ENCODE data around the gene PSMB7. TPM values are rescaled to one million over a fixed set of nuclear protein-coding genes. Genes with fewer than 3 reads are reported as not detected.

PSMB7 gene
- total RNA-seq, 2 donors from 2014 or later: 70.7 to 77.5 TPM

- H3K36me3 Mint-ChIP-seq (ENCODE audit: low read depth): no peaks in the 10 kb centered on the region
- H3K27ac Mint-ChIP-seq: peak overlapping the region; percentile 62
- no peaks in the 10 kb centered on the region for H3K9me3 ChIP-seq (ENCODE audit: control insufficient read depth, low read length, poor library complexity, severe bottlenecking)
- no peak overlapping the region for H3K4me3 Mint-ChIP-seq
- ATAC-seq: no peak
- H3K4me1 Mint-ChIP-seq: peaks cover 45% of the 10 kb centered on the region
- DNase-seq: no peak
- H3K27me3 Mint-ChIP-seq: no peaks in the 10 kb centered on the region
Measured at GRCh38 chr9:124359855-124360678, 55.2 kb downstream of the PSMB7 start.

DNA sequence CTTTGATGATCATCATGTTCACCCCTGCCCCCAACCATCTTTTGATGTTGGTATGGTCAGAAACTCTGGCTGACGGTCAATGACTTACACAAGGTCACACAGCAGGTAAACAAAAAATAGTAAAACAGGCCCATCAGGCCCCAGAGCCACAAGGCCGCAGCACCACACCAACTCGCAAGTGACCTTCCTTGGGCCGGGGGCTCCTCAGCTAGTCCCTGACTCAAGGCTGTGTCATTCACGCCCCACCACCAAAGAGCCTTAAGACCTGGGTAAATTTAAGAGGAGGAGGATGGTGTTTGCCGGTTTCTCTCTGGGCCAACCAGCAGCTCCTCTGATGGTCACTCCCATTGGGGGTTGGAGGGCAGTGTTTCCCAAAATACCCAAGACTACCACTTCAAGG lies 55.8 kb downstream of the PSMB7 start:
- Mint-ChIP-seq H3K4me1 (peaks cover 40% of the 10 kb centered on the region), H3K27me3 (no peaks in the 10 kb centered on the region), H3K4me3 (no peak overlapping the region), H3K27ac (peak overlapping the region; percentile 53), H3K36me3 (ENCODE audit: low read depth) (no peaks in the 10 kb centered on the region)
- DNase-seq (no peak), ATAC-seq (no peak)
- H3K9me3 ChIP-seq (ENCODE audit: control insufficient read depth, low read length, poor library complexity, severe bottlenecking): no peaks in the 10 kb centered on the region

GRCh38 chr9:124358631-124359030 lies 56.6 kb downstream of the PSMB7 start:
- H3K36me3 Mint-ChIP-seq (ENCODE audit: low read depth): no peaks in the 10 kb centered on the region
- ATAC-seq (no peak), DNase-seq (no peak)
- H3K4me3 Mint-ChIP-seq: peak overlapping the region; percentile 39
- no peaks in the 10 kb centered on the region for H3K9me3 ChIP-seq (ENCODE audit: control insufficient read depth, low read length, poor library complexity, severe bottlenecking)
- H3K27ac Mint-ChIP-seq: no peak overlapping the region
- H3K27me3 Mint-ChIP-seq: no peaks in the 10 kb centered on the region
- peaks cover 34% of the 10 kb centered on the region for H3K4me1 Mint-ChIP-seq

GRCh38 chr9:124357721-124358361 lies 57.4 kb downstream of the PSMB7 start:
- no peaks in the 10 kb centered on the region for H3K9me3 ChIP-seq (ENCODE audit: control insufficient read depth, low read length, poor library complexity, severe bottlenecking)
- DNase-seq (no peak), ATAC-seq (no peak)
- Mint-ChIP-seq H3K27ac (peak overlapping the region; percentile 76), H3K4me1 (peaks cover 32% of the 10 kb centered on the region), H3K4me3 (no peak overlapping the region), H3K36me3 (ENCODE audit: low read depth) (no peaks in the 10 kb centered on the region), H3K27me3 (no peaks in the 10 kb centered on the region)

- peaks cover 31% of the 10 kb centered on the region for H3K4me1 Mint-ChIP-seq
- H3K4me3 Mint-ChIP-seq: peak overlapping the region; percentile 65
- no peaks in the 10 kb centered on the region for H3K27me3 Mint-ChIP-seq
- ATAC-seq (no peak), DNase-seq (no peak)
- H3K36me3 Mint-ChIP-seq (ENCODE audit: low read depth): peaks cover 3% of the 10 kb centered on the region
- no peaks in the 10 kb centered on the region for H3K9me3 ChIP-seq (ENCODE audit: control insufficient read depth, low read length, poor library complexity, severe bottlenecking)
- H3K27ac Mint-ChIP-seq: peak overlapping the region; percentile 76
Measured at GRCh38 chr9:124356745-124357390, 58.4 kb downstream of the PSMB7 start.

- no peaks in the 10 kb centered on the region for H3K9me3 ChIP-seq (ENCODE audit: control insufficient read depth, low read length, poor library complexity, severe bottlenecking)
- Mint-ChIP-seq H3K27me3 (no peaks in the 10 kb centered on the region), H3K27ac (no peak overlapping the region), H3K36me3 (ENCODE audit: low read depth) (peaks cover 3% of the 10 kb centered on the region), H3K4me3 (no peak overlapping the region), H3K4me1 (peaks cover 31% of the 10 kb centered on the region)
- DNase-seq (no peak), ATAC-seq (no peak)
Measured at GRCh38 chr9:124355941-124356744, 59.1 kb downstream of the PSMB7 start.

GRCh38 chr9:124355039-124355940 lies 60.0 kb downstream of the PSMB7 start:
- no peak for ATAC-seq
- no peaks in the 10 kb centered on the region for H3K27me3 Mint-ChIP-seq
- peaks cover 24% of the 10 kb centered on the region for H3K4me1 Mint-ChIP-seq
- H3K36me3 Mint-ChIP-seq (ENCODE audit: low read depth): peaks cover 3% of the 10 kb centered on the region
- H3K27ac Mint-ChIP-seq: no peak overlapping the region
- no peak overlapping the region for H3K4me3 Mint-ChIP-seq
- no peaks in the 10 kb centered on the region for H3K9me3 ChIP-seq (ENCODE audit: control insufficient read depth, low read length, poor library complexity, severe bottlenecking)
- no peak for DNase-seq

DNA sequence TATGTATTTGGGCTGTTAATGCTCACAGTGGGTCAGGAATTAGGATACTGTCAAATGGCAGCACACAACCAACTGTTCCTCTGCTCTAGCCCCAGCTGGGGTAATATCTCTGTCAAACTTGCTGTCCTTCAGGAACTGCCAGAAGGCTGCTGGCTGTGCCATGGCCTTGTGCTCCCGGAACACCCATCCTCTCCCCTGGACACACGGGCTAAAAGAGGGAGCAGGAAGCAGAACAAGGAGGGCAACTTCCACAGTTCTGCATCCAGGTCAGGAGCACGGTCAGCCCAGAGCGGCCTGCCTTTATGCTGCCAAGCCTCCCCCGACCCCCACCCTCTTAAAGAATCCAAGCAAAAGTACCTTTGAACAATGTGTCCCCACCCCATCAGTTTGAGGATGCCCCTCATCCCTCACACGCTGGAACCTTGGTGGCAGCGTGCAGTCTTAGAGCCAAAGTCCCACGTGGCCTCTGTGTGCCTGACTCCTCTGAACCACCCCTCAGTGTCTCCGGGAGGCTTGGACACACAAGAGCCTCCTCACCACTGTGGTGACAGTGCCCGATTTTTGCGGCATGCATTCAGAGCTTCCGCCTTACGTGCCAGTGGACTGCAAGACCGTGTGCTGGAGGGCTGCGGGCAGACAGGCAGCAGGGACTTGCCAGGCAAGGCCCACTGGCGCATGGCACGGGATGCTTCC lies 60.8 kb downstream of the PSMB7 start:
- Mint-ChIP-seq H3K4me3 (no peak overlapping the region), H3K4me1 (peaks cover 20% of the 10 kb centered on the region), H3K27me3 (no peaks in the 10 kb centered on the region), H3K27ac (peak overlapping the region; percentile 53), H3K36me3 (ENCODE audit: low read depth) (peaks cover 3% of the 10 kb centered on the region)
- DNase-seq: no peak
- H3K9me3 ChIP-seq (ENCODE audit: control insufficient read depth, low read length, poor library complexity, severe bottlenecking): no peaks in the 10 kb centered on the region
- no peak for ATAC-seq

DNA sequence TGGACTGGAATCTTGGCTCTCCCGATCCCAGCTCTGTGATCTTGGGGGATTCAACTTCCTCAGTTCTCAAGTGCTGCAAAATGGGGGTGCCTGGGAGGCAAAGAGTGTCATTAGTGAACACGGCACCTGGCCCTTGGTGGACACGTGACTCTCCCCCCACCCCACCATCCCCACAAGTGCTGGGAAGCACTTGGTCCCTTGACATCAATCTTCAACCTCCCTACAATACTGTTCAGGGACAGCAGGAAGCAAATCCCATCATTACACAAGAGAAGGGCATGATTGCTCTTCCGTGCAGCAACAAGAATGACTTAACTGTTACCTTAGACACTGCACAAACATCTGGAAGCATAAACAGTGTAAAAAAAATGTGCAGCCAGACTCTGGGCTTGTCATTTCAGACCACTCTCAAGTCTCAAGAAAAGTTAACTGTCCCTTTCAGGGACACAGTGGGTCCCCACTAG lies 61.4 kb downstream of the PSMB7 start:
- no peak overlapping the region for H3K4me3 Mint-ChIP-seq
- H3K4me1 Mint-ChIP-seq: peaks cover 20% of the 10 kb centered on the region
- no peaks in the 10 kb centered on the region for H3K27me3 Mint-ChIP-seq
- peaks cover 3% of the 10 kb centered on the region for H3K36me3 Mint-ChIP-seq (ENCODE audit: low read depth)
- DNase-seq: no peak
- ATAC-seq: no peak
- H3K27ac Mint-ChIP-seq: peak overlapping the region; percentile 53
- H3K9me3 ChIP-seq (ENCODE audit: control insufficient read depth, low read length, poor library complexity, severe bottlenecking): no peaks in the 10 kb centered on the region

- ATAC-seq (no peak), DNase-seq (no peak)
- H3K27me3 Mint-ChIP-seq: no peaks in the 10 kb centered on the region
- H3K9me3 ChIP-seq (ENCODE audit: control insufficient read depth, low read length, poor library complexity, severe bottlenecking): no peaks in the 10 kb centered on the region
- H3K36me3 Mint-ChIP-seq (ENCODE audit: low read depth): peaks cover 4% of the 10 kb centered on the region
- H3K4me1 Mint-ChIP-seq: peaks cover 14% of the 10 kb centered on the region
- H3K27ac Mint-ChIP-seq: no peak overlapping the region
- no peak overlapping the region for H3K4me3 Mint-ChIP-seq
Measured at GRCh38 chr9:124353166-124353768, 62.0 kb downstream of the PSMB7 start.

- peaks cover 11% of the 10 kb centered on the region for H3K4me1 Mint-ChIP-seq
- ATAC-seq: no peak
- H3K27me3 Mint-ChIP-seq: no peaks in the 10 kb centered on the region
- no peak for DNase-seq
- no peaks in the 10 kb centered on the region for H3K9me3 ChIP-seq (ENCODE audit: control insufficient read depth, low read length, poor library complexity, severe bottlenecking)
- no peak overlapping the region for H3K27ac Mint-ChIP-seq
- peak overlapping the region; percentile 43 for H3K4me3 Mint-ChIP-seq
- peaks cover 4% of the 10 kb centered on the region for H3K36me3 Mint-ChIP-seq (ENCODE audit: low read depth)
Measured at GRCh38 chr9:124352616-124353015, 62.6 kb downstream of the PSMB7 start.

Data from T-helper 17 cell (primary cell).